HEK293 (cell line): ENCODE data around the gene ZKSCAN5.

Source experiments
- CTCF ChIA-PET: fragments of 350-600 bp; formaldehyde crosslinking; extraction: SDS; loops from one replicate; lab custom pipeline; 2021; ENCODE audit warnings: antibody characterized with exemption; lab: Yijun Ruan, JAX
- POLR2A ChIA-PET: fragments of 300-600 bp; formaldehyde crosslinking; extraction: SDS; loops from one replicate; lab custom pipeline; 2020; ENCODE audit warnings: antibody characterized with exemption, inconsistent platforms; lab: Yijun Ruan, JAX
- H3K27ac ChIP-seq: fragments of 200-500 bp; sonication (Bioruptor generic); 2 replicates; pipeline ENCODE4 v1.5.1; 2014; ENCODE audit warnings: low read depth, low read length, control low read depth, inconsistent platforms; ENCODE audit errors: extremely low read depth
- H3K36me3 ChIP-seq, 2 experiments: fragments of 200-500 bp in 1 of 2; sonication (Bioruptor generic) in 1 of 2; 1 replicate in 1 of 2; 2 replicates in 1 of 2; pipeline ENCODE4 v1.5.1; 2014 to 2017; ENCODE audit warnings: inconsistent platforms in 2 of 2, low read length in 2 of 2; ENCODE audit not compliant: control insufficient read depth in 2 of 2, insufficient read depth in 1 of 2
- H3K4me1 ChIP-seq: fragments of 200-500 bp; sonication (Bioruptor generic); 2 replicates; pipeline ENCODE4 v1.5.1; 2014; ENCODE audit warnings: mild to moderate bottlenecking, low read length, inconsistent platforms; ENCODE audit not compliant: control insufficient read depth, insufficient read depth
- H3K4me3 ChIP-seq: 2 replicates; pipeline ENCODE4 v1.5.1; 2011; ENCODE audit warnings: low read depth, mild to moderate bottlenecking, control low read depth, low read length, moderate library complexity
- H3K9me3 ChIP-seq: fragments of 200-500 bp; sonication (Bioruptor generic); 2 replicates; pipeline ENCODE4 v1.5.1; 2014; ENCODE audit warnings: low read depth, low read length, inconsistent platforms; ENCODE audit not compliant: control insufficient read depth, insufficient read depth
- GLI4 ChIP-seq: fragments of 450-650 bp; formaldehyde crosslinking; IDR thresholded peaks from 2 replicates; pipeline ENCODE4 v1.5.1; 2016; ENCODE audit warnings: missing biosample characterization, missing genetic modification characterization
- MEIS1 ChIP-seq: sonication (generic); formaldehyde crosslinking; IDR thresholded peaks from 2 replicates; pipeline ENCODE4 v1.8.1; 2022; ENCODE audit warnings: missing genetic modification reagents, mild to moderate bottlenecking, borderline replicate concordance
- MYNN ChIP-seq: fragments of 450-650 bp; formaldehyde crosslinking; IDR thresholded peaks from 2 replicates; pipeline ENCODE4 v1.5.1; 2016; ENCODE audit warnings: missing biosample characterization, missing genetic modification characterization, borderline replicate concordance
- SP2 ChIP-seq: fragments of 450-650 bp; formaldehyde crosslinking; IDR thresholded peaks from 2 replicates; pipeline ENCODE4 v1.5.1; 2016; ENCODE audit warnings: missing biosample characterization, missing genetic modification characterization
- SP7 ChIP-seq: fragments of 450-650 bp; formaldehyde crosslinking; IDR thresholded peaks from 2 replicates; pipeline ENCODE4 v1.5.1; 2016; ENCODE audit warnings: missing biosample characterization, missing genetic modification characterization
- ZBTB21 ChIP-seq: fragments of 450-650 bp; formaldehyde crosslinking; IDR thresholded peaks from 2 replicates; pipeline ENCODE4 v1.5.1; 2017; ENCODE audit warnings: missing biosample characterization, missing genetic modification characterization
- ZBTB7A ChIP-seq: fragments of 450-650 bp; formaldehyde crosslinking; IDR thresholded peaks from 2 replicates; pipeline ENCODE4 v1.5.1; 2016; ENCODE audit warnings: low read depth, missing biosample characterization, missing genetic modification characterization
- ZIC2 ChIP-seq: fragments of 450-650 bp; formaldehyde crosslinking; IDR thresholded peaks from 2 replicates; pipeline ENCODE4 v1.5.1; 2016; ENCODE audit warnings: missing biosample characterization, missing genetic modification characterization
- ZNF114 ChIP-seq: fragments of 450-650 bp; formaldehyde crosslinking; IDR thresholded peaks from 2 replicates; pipeline ENCODE4 v1.5.0; 2017; ENCODE audit warnings: missing biosample characterization, missing genetic modification characterization
- ZNF132 ChIP-seq: fragments of 450-650 bp; formaldehyde crosslinking; IDR thresholded peaks from 2 replicates; pipeline ENCODE4 v1.5.1; 2017; ENCODE audit warnings: missing biosample characterization, missing genetic modification characterization, borderline replicate concordance
- ZNF24 ChIP-seq: fragments of 450-650 bp; formaldehyde crosslinking; IDR thresholded peaks from 2 replicates; pipeline ENCODE4 v1.5.1; 2016; ENCODE audit warnings: missing biosample characterization, missing genetic modification characterization
- ZNF335 ChIP-seq: fragments of 450-650 bp; formaldehyde crosslinking; conservative IDR thresholded peaks from 2 replicates; pipeline ENCODE4 v1.5.1; 2016; ENCODE audit warnings: missing biosample characterization, missing genetic modification characterization
- ZNF670 ChIP-seq: fragments of 450-650 bp; formaldehyde crosslinking; IDR thresholded peaks from 2 replicates; pipeline ENCODE4 v1.5.1; 2016; ENCODE audit warnings: missing biosample characterization, missing genetic modification characterization, low read depth
- ZNF830 ChIP-seq: fragments of 450-650 bp; IDR thresholded peaks from 2 replicates; pipeline ENCODE4 v1.5.0; 2018; ENCODE audit warnings: missing biosample characterization, missing genetic modification characterization, low read depth, mild to moderate bottlenecking, moderate library complexity
- ZSCAN30 ChIP-seq: fragments of 450-650 bp; IDR thresholded peaks from 2 replicates; pipeline ENCODE4 v1.5.1; 2018; ENCODE audit warnings: missing biosample characterization, mild to moderate bottlenecking, missing genetic modification characterization, moderate library complexity
- TF ChIP-seq, protein P1 (sequence below): fragments of 450-650 bp; formaldehyde crosslinking; IDR thresholded peaks from 2 replicates; pipeline ENCODE4 v1.5.1; 2016; ENCODE audit warnings: missing biosample characterization, missing genetic modification characterization
- TF ChIP-seq, protein P2 (sequence below): fragments of 450-650 bp; formaldehyde crosslinking; IDR thresholded peaks from 2 replicates; pipeline ENCODE4 v1.5.1; 2016; ENCODE audit warnings: missing biosample characterization, missing genetic modification characterization, low read depth
- TF ChIP-seq, protein P3 (sequence below): fragments of 450-650 bp; formaldehyde crosslinking; IDR thresholded peaks from 2 replicates; pipeline ENCODE4 v1.5.1; 2017; ENCODE audit warnings: missing biosample characterization, missing genetic modification characterization
- TF ChIP-seq, protein P4 (sequence below): fragments of 450-650 bp; formaldehyde crosslinking; conservative IDR thresholded peaks from 2 replicates; pipeline ENCODE4 v1.5.1; 2016; ENCODE audit warnings: low read depth, missing biosample characterization, missing genetic modification characterization
- TF ChIP-seq, protein P5 (sequence below): fragments of 450-650 bp; formaldehyde crosslinking; IDR thresholded peaks from 2 replicates; pipeline ENCODE4 v1.5.1; 2016; ENCODE audit warnings: missing biosample characterization, missing genetic modification characterization
- TF ChIP-seq, protein P6 (sequence below): fragments of 450-650 bp; formaldehyde crosslinking; IDR thresholded peaks from 2 replicates; pipeline ENCODE4 v1.5.1; 2016; ENCODE audit warnings: missing biosample characterization, missing genetic modification characterization

Gene ZKSCAN5

DNA sequence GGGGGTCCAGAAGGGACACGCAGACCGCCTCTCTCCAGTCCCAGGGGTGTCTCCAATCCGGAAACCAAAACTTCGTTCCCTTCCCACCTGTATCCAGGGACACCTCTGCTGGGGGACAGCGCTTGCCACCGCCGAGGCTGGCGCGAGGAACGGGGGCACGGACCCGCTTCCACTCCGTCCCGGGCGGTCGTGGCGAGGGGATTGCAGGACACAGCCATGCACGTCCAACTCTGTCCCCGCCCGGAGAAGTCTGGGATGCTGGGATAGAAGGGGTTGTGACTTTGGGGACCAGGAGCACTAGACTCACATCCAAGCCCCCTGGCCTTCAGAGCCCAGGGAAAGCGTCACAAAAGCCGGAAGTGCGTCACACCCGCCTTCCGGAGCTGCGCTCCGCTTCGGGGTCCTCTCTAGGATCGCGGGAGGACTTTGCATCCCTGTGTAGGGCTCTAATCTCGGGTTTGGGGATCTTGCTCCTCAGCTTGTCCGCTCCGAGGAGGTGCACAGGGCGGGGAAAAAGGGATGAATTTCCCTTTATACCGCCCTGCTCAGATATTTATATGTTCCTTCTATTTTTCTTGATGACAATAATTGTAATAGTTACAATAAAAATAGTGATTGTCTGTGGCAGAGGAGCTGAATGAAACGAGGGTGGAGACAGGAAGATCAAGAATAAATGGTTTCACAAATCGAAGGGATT is 47.5 kb downstream of the ZKSCAN5 start, which contains the start of gene FAM200A:
FAM200A (minus strand) TSS at position 348 of the 697 bp plus-strand sequence. CDS start 3,707 bp downstream, outside the sequence.
- H3K36me3 ChIP-seq = peaks cover 27 to 44% of the 10 kb centered on the region in 2 experiments
- no peaks in the 10 kb centered on the region for H3K4me1 ChIP-seq
- no peaks in the 10 kb centered on the region; the same call in 1 of the 2 replicates for H3K9me3 ChIP-seq
- H3K4me3 ChIP-seq = peak within 1 kb of the TSS; percentile 97
- POLR2A ChIA-PET = interaction anchor here (0.9 to 1.2 kb wide), 6 partner anchors 8 to 65 kb away, joined by 3 to 17 read pairs (median 4); partner anchors contain the start of genes ZKSCAN5, ZNF394 and ZSCAN25
- peak within 1 kb of the TSS; percentile 11 for H3K27ac ChIP-seq
- CTCF ChIA-PET = interaction anchor here (1.2 kb wide), 2 partner anchors 12 to 65 kb away, joined by 3 to 5 read pairs; partner anchors contain the start of gene ZSCAN25
- TF ChIP-seq ZNF132 (tag by site-specific recombination) (no peak), ZNF24 (peak; percentile 64; the same call in 1 of the 2 replicates), MYNN (tag by site-specific recombination) (no peak), MEIS1 (CRISPR knock-in tag) (no peak), ZBTB7A (no peak), ZNF335 (tag by site-specific recombination) (peak; percentile 68), ZSCAN30 (tag by site-specific recombination) (peak; percentile 52; the same call in 1 of the 2 replicates), GLI4 (tag by site-specific recombination) (0 out of 2 replicates have a peak, but pooled peaks have one; percentile 46), SP2 (tag by site-specific recombination) (peak; percentile 79), SP7 (peak; percentile 76), ZIC2 (no peak), ZBTB21 (peak; percentile 100), ZNF830 (tag by site-specific recombination) (no peak), ZNF670 (tag by site-specific recombination) (no peak), ZNF114 (tag by site-specific recombination) (no peak)
- TF ChIP-seq, protein P1, sequence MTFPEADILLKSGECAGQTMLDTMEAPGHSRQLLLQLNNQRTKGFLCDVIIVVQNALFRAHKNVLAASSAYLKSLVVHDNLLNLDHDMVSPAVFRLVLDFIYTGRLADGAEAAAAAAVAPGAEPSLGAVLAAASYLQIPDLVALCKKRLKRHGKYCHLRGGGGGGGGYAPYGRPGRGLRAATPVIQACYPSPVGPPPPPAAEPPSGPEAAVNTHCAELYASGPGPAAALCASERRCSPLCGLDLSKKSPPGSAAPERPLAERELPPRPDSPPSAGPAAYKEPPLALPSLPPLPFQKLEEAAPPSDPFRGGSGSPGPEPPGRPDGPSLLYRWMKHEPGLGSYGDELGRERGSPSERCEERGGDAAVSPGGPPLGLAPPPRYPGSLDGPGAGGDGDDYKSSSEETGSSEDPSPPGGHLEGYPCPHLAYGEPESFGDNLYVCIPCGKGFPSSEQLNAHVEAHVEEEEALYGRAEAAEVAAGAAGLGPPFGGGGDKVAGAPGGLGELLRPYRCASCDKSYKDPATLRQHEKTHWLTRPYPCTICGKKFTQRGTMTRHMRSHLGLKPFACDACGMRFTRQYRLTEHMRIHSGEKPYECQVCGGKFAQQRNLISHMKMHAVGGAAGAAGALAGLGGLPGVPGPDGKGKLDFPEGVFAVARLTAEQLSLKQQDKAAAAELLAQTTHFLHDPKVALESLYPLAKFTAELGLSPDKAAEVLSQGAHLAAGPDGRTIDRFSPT (tag by site-specific recombination) = peak; percentile 28; the same call in 1 of the 2 replicates
- TF ChIP-seq, protein P2, sequence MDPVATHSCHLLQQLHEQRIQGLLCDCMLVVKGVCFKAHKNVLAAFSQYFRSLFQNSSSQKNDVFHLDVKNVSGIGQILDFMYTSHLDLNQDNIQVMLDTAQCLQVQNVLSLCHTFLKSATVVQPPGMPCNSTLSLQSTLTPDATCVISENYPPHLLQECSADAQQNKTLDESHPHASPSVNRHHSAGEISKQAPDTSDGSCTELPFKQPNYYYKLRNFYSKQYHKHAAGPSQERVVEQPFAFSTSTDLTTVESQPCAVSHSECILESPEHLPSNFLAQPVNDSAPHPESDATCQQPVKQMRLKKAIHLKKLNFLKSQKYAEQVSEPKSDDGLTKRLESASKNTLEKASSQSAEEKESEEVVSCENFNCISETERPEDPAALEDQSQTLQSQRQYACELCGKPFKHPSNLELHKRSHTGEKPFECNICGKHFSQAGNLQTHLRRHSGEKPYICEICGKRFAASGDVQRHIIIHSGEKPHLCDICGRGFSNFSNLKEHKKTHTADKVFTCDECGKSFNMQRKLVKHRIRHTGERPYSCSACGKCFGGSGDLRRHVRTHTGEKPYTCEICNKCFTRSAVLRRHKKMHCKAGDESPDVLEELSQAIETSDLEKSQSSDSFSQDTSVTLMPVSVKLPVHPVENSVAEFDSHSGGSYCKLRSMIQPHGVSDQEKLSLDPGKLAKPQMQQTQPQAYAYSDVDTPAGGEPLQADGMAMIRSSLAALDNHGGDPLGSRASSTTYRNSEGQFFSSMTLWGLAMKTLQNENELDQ (tag by site-specific recombination) = no peak
- TF ChIP-seq, protein P3, sequence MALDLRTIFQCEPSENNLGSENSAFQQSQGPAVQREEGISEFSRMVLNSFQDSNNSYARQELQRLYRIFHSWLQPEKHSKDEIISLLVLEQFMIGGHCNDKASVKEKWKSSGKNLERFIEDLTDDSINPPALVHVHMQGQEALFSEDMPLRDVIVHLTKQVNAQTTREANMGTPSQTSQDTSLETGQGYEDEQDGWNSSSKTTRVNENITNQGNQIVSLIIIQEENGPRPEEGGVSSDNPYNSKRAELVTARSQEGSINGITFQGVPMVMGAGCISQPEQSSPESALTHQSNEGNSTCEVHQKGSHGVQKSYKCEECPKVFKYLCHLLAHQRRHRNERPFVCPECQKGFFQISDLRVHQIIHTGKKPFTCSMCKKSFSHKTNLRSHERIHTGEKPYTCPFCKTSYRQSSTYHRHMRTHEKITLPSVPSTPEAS = no peak
- TF ChIP-seq, protein P4, sequence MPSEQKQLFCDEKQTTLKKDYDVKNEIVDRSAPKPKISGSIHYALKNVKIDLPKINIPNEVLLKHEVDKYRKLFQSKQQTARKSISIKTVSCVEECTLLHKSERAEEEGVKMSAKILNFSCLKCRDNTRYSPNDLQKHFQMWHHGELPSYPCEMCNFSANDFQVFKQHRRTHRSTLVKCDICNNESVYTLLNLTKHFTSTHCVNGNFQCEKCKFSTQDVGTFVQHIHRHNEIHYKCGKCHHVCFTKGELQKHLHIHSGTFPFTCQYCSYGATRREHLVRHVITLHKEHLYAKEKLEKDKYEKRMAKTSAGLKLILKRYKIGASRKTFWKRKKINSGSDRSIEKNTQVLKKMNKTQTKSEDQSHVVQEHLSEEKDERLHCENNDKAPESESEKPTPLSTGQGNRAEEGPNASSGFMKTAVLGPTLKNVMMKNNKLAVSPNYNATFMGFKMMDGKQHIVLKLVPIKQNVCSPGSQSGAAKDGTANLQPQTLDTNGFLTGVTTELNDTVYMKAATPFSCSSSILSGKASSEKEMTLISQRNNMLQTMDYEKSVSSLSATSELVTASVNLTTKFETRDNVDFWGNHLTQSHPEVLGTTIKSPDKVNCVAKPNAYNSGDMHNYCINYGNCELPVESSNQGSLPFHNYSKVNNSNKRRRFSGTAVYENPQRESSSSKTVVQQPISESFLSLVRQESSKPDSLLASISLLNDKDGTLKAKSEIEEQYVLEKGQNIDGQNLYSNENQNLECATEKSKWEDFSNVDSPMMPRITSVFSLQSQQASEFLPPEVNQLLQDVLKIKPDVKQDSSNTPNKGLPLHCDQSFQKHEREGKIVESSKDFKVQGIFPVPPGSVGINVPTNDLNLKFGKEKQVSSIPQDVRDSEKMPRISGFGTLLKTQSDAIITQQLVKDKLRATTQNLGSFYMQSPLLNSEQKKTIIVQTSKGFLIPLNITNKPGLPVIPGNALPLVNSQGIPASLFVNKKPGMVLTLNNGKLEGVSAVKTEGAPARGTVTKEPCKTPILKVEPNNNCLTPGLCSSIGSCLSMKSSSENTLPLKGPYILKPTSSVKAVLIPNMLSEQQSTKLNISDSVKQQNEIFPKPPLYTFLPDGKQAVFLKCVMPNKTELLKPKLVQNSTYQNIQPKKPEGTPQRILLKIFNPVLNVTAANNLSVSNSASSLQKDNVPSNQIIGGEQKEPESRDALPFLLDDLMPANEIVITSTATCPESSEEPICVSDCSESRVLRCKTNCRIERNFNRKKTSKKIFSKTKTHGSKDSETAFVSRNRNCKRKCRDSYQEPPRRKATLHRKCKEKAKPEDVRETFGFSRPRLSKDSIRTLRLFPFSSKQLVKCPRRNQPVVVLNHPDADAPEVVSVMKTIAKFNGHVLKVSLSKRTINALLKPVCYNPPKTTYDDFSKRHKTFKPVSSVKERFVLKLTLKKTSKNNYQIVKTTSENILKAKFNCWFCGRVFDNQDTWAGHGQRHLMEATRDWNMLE (tag by site-specific recombination) = peak; percentile 96
- TF ChIP-seq, protein P5, sequence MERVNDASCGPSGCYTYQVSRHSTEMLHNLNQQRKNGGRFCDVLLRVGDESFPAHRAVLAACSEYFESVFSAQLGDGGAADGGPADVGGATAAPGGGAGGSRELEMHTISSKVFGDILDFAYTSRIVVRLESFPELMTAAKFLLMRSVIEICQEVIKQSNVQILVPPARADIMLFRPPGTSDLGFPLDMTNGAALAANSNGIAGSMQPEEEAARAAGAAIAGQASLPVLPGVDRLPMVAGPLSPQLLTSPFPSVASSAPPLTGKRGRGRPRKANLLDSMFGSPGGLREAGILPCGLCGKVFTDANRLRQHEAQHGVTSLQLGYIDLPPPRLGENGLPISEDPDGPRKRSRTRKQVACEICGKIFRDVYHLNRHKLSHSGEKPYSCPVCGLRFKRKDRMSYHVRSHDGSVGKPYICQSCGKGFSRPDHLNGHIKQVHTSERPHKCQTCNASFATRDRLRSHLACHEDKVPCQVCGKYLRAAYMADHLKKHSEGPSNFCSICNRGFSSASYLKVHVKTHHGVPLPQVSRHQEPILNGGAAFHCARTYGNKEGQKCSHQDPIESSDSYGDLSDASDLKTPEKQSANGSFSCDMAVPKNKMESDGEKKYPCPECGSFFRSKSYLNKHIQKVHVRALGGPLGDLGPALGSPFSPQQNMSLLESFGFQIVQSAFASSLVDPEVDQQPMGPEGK (tag by site-specific recombination) = peak; percentile 69
- TF ChIP-seq, protein P6, sequence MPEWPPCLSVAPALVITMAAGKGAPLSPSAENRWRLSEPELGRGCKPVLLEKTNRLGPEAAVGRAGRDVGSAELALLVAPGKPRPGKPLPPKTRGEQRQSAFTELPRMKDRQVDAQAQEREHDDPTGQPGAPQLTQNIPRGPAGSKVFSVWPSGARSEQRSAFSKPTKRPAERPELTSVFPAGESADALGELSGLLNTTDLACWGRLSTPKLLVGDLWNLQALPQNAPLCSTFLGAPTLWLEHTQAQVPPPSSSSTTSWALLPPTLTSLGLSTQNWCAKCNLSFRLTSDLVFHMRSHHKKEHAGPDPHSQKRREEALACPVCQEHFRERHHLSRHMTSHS = no peak
